Umbilical cord (tissue), 2 donors: ENCODE data around the gene BANP. TPM values are rescaled to one million over a fixed set of nuclear protein-coding genes. Genes with fewer than 3 reads are reported as not detected.
"Not testable (repeated sequence)": the region's sequence is repeated elsewhere in the genome, so short reads cannot be mapped to it uniquely, and the experiment has no call there.

ENCODE experiments used
- DNase-seq: peaks from one replicate; pipeline ENCODE4 v3.0.0-alpha.2; 2015; ENCODE audit warnings: low spot score
- total RNA-seq: library from RNA; depleted of rRNA; stranded (reverse); fragments of >200 nt; gene quantifications from one replicate; pipeline ENCODE4 v1.2.3, GENCODE V29; 2014; ENCODE audit warnings: low replicate concordance; ENCODE audit not compliant: insufficient read depth

BANP gene
- total RNA-seq, 1 donor from 2014 or later: 27.2 TPM

GRCh38 chr16:87966064-87966645, 14.9 kb downstream of the BANP start:
- DNase-seq: no peak

GRCh38 chr16:87966685-87967185, 15.5 kb downstream of the BANP start:
- no peak for DNase-seq

GRCh38 chr16:87968541-87968940, 17.3 kb downstream of the BANP start:
- peak; percentile 85 for DNase-seq

- no peak for DNase-seq
Measured at GRCh38 chr16:87970186-87970585, 19.0 kb downstream of the BANP start.

- DNase-seq: no peak
Measured at GRCh38 chr16:87971933-87972332, 20.7 kb downstream of the BANP start.

GRCh38 chr16:87973717-87974116, 22.5 kb downstream of the BANP start:
- DNase-seq: no peak

GRCh38 chr16:87974178-87974577, 22.9 kb downstream of the BANP start:
- DNase-seq: no peak

- DNase-seq: peak; percentile 89
Measured at GRCh38 chr16:87976665-87977064, 25.4 kb downstream of the BANP start.

GRCh38 chr16:87978127-87978526, 26.9 kb downstream of the BANP start:
- no peak for DNase-seq

- no peak for DNase-seq
Measured at GRCh38 chr16:87979352-87979751, 28.1 kb downstream of the BANP start.

GRCh38 chr16:87979911-87980630, 28.8 kb downstream of the BANP start:
- not testable (repeated sequence) for DNase-seq

- not testable (repeated sequence) for DNase-seq
Measured at GRCh38 chr16:87981376-87981775, 30.1 kb downstream of the BANP start.

- no peak for DNase-seq
Measured at GRCh38 chr16:87982581-87983041, 31.4 kb downstream of the BANP start.

- DNase-seq: not testable (repeated sequence)
Measured at GRCh38 chr16:87983072-87983736, 32.0 kb downstream of the BANP start.

GRCh38 chr16:87983737-87984097, 32.5 kb downstream of the BANP start:
- DNase-seq: not testable (repeated sequence)

GRCh38 chr16:87984180-87984579, 32.9 kb downstream of the BANP start:
- DNase-seq: not testable (repeated sequence)

GRCh38 chr16:87984632-87985267, 33.5 kb downstream of the BANP start:
- no peak for DNase-seq

- DNase-seq: not testable (repeated sequence)
Measured at GRCh38 chr16:87985493-87985892, 34.3 kb downstream of the BANP start.

- not testable (repeated sequence) for DNase-seq
Measured at GRCh38 chr16:87986361-87986849, 35.2 kb downstream of the BANP start.

- DNase-seq: not testable (repeated sequence)
Measured at GRCh38 chr16:87988596-87988995, 37.4 kb downstream of the BANP start.

GRCh38 chr16:87990254-87990653, 39.0 kb downstream of the BANP start:
- DNase-seq: not testable (repeated sequence)

- not testable (repeated sequence) for DNase-seq
Measured at GRCh38 chr16:87992142-87992541, 40.9 kb downstream of the BANP start.
